Activated naive CD4-positive, alpha-beta T cell treated with anti-CD3 and anti-CD28 coated beads, Interleukin-2, amount 50 U/mL, for 24 hours (primary cell): ENCODE results near the gene H2BW1.
"Not testable (repeated sequence)": the region's sequence is repeated elsewhere in the genome, so short reads cannot be mapped to it uniquely, and the experiment has no call there.

Source experiments
- H3K27ac Mint-ChIP-seq: one replicate; pipeline ENCODE4 v1.8.0; 2021; ENCODE audit warnings: mild to moderate bottlenecking, mixed read lengths
- H3K27me3 Mint-ChIP-seq: one replicate; pipeline ENCODE4 v1.8.0; 2021; ENCODE audit warnings: mixed read lengths
- H3K36me3 Mint-ChIP-seq: one replicate; pipeline ENCODE4 v1.8.0; 2021; ENCODE audit warnings: mixed read lengths
- H3K4me1 Mint-ChIP-seq: one replicate; pipeline ENCODE4 v1.8.0; 2021; ENCODE audit warnings: mixed read lengths
- H3K4me3 Mint-ChIP-seq: one replicate; pipeline ENCODE4 v1.8.0; 2021; ENCODE audit warnings: mild to moderate bottlenecking, mixed read lengths
- H3K9me3 Mint-ChIP-seq: one replicate; pipeline ENCODE4 v1.8.0; 2021; ENCODE audit warnings: mixed read lengths

The H2BW1 gene

DNA sequence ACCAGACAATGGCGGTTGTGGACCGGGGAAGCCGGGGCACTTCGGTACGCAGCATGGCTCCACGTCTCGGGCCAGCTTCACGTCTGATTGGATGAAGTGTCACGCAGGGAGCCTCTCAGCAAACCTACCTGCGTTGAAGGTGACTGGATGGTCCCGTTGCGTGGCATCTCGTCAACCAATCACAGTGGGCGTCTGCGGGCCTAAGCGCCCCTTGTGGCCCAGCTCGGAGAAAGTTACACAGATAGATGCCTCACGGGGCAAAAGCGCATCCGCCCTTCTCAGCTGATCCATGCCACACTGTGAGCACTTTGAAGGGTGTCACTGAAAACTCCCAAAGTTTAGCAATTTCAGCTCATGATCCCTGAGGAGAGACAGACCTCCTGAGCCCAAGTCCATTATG, at the start of gene H2BW1:
Gene H2BW1, minus strand, starts transcription at position 103 of the 400 bp plus-strand sequence. CDS start 132 bp downstream, outside the sequence.
- Mint-ChIP-seq H3K4me1 (no peaks in the 10 kb centered on the region), H3K36me3 (no peaks in the 10 kb centered on the region), H3K27ac (no peak within 1 kb of the TSS), H3K27me3 (peaks cover 3% of the 10 kb centered on the region), H3K4me3 (no peak within 1 kb of the TSS), H3K9me3 (no peaks in the 10 kb centered on the region)

DNA sequence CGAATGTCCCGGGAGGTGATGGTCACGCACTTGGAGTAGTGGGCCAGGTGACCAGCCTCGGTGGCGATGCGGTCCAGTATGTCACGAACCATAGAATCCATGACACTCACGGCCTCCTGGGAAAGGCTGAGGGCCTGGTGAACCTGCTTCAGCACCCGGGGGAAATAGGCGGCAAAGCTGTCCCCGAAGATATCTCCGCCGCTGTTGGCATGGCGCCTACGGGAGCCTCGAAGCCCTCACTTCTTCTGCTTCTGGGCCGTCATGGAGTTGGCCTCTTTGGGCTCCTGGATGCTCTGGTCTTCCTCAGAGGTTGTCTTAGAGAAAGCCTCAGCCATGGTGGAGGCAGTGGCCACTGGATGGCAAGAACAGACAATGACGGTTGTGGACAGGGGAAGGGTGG, 49.1 kb upstream of the H2BW1 start:
- not testable (repeated sequence) for H3K4me3 Mint-ChIP-seq, H3K27ac Mint-ChIP-seq, H3K4me1 Mint-ChIP-seq, H3K36me3 Mint-ChIP-seq, H3K27me3 Mint-ChIP-seq, H3K9me3 Mint-ChIP-seq

DNA sequence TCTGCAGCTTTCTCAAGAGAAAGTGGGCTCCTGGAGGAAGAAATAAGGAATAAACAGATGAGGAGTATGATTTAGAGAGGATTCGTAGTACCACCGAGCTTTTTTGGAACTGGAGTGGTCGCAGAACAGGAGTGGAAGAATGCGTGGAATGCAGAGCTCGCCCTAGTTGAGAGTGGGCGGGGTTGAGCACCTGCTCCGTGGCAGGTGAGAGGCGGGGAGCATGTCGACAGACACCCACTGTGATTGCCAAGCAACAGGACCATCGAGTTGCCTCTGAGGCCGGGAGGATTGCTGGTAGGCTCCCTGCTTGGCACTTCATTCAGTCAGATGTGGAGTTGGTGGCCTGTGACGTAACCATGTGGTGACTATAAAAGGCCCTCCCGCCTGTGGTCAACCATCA, 41.4 kb upstream of the H2BW1 start:
- not testable (repeated sequence) for H3K36me3 Mint-ChIP-seq, H3K27ac Mint-ChIP-seq, H3K4me3 Mint-ChIP-seq, H3K27me3 Mint-ChIP-seq, H3K9me3 Mint-ChIP-seq, H3K4me1 Mint-ChIP-seq

GRCh38 chrX:104047171-104047570, 33.7 kb upstream of the H2BW1 start:
- no peaks in the 10 kb centered on the region for H3K4me1 Mint-ChIP-seq
- H3K9me3 Mint-ChIP-seq = no peaks in the 10 kb centered on the region
- H3K4me3 Mint-ChIP-seq = no peak overlapping the region
- H3K36me3 Mint-ChIP-seq = no peaks in the 10 kb centered on the region
- H3K27ac Mint-ChIP-seq = no peak overlapping the region
- H3K27me3 Mint-ChIP-seq = no peaks in the 10 kb centered on the region

- Mint-ChIP-seq H3K27me3 (peaks cover 3% of the 10 kb centered on the region), H3K27ac (no peak overlapping the region), H3K36me3 (no peaks in the 10 kb centered on the region), H3K4me1 (no peaks in the 10 kb centered on the region), H3K4me3 (no peak overlapping the region), H3K9me3 (no peaks in the 10 kb centered on the region)
These were observed 32.1 kb upstream of the H2BW1 start for GRCh38 chrX:104045642-104046041.

DNA sequence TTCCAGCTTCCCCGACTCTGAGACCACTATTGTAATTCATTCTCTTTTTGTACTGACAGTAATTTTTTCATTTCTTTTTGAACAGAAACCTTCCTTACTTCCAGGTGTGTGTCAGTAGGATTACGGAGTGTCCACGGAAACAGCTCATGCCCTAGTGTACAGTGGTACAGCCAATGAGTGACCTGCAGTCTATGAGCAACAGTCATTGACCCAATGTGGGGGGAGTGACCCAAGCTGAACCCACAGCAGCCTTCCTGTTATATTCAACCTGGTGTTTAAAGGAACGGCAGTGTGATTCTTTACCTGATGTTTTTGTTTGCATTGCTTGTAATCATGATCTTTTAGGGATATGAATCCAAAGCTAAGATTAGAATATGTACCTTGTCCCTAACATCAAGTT, 27.5 kb upstream of the H2BW1 start:
- Mint-ChIP-seq H3K9me3 (no peaks in the 10 kb centered on the region), H3K4me3 (no peak overlapping the region), H3K4me1 (no peaks in the 10 kb centered on the region), H3K27ac (no peak overlapping the region), H3K36me3 (no peaks in the 10 kb centered on the region), H3K27me3 (peaks cover 6% of the 10 kb centered on the region)

GRCh38 chrX:104039689-104040505, 26.4 kb upstream of the H2BW1 start, which contains the start of gene H2BW2:
TSS of gene H2BW2 (plus strand) at chrX:104039956. CDS start at chrX:104039995, 39 bp downstream.
- Mint-ChIP-seq H3K4me3 (no peak within 1 kb of the TSS), H3K27ac (no peak within 1 kb of the TSS), H3K9me3 (no peaks in the 10 kb centered on the region), H3K27me3 (peaks cover 8% of the 10 kb centered on the region), H3K36me3 (no peaks in the 10 kb centered on the region), H3K4me1 (no peaks in the 10 kb centered on the region)

DNA sequence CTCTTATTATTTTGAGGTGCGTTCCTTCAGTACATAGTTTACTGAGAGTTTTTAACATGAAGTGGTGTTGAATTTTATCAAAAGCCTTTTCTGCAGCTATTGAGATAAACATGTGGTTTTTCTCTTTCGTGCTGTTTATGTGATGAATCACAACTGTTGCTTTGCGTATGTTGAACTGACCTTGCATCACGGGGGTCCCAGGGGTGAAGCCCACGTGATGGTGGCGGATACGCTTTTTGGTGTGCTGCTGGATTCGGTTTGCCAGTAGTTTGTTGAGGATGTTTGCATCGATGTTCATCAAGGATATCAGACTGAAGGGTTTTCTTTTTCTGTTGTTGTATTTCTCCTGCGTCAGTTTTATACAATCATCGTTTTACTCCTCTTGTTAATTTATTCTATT, 4.6 kb upstream of the H2BW1 start:
- no peak overlapping the region for H3K27ac Mint-ChIP-seq
- no peaks in the 10 kb centered on the region for H3K9me3 Mint-ChIP-seq

GRCh38 chrX:104015576-104015975, 2.1 kb upstream of the H2BW1 start:
- H3K27ac Mint-ChIP-seq, H3K4me1 Mint-ChIP-seq, H3K27me3 Mint-ChIP-seq, H3K36me3 Mint-ChIP-seq, H3K9me3 Mint-ChIP-seq, H3K4me3 Mint-ChIP-seq: not testable (repeated sequence)

More for the DNA sequence above, 4.6 kb upstream of the H2BW1 start:
- Mint-ChIP-seq H3K36me3 (no peaks in the 10 kb centered on the region), H3K4me3 (no peak overlapping the region), H3K27me3 (peaks cover 5% of the 10 kb centered on the region), H3K4me1 (no peaks in the 10 kb centered on the region)

GRCh38 chrX:104013158-104013557, 350 bp downstream of the H2BW1 start:
- no peak overlapping the region for H3K27ac Mint-ChIP-seq
- H3K36me3 Mint-ChIP-seq = no peaks in the 10 kb centered on the region
- no peaks in the 10 kb centered on the region for H3K4me1 Mint-ChIP-seq
- H3K4me3 Mint-ChIP-seq = no peak overlapping the region
- peaks cover 1% of the 10 kb centered on the region for H3K27me3 Mint-ChIP-seq
- no peaks in the 10 kb centered on the region for H3K9me3 Mint-ChIP-seq

GRCh38 chrX:104008831-104009230, 4.7 kb downstream of the H2BW1 start:
- Mint-ChIP-seq H3K4me3 (no peak overlapping the region), H3K9me3 (no peaks in the 10 kb centered on the region), H3K4me1 (no peaks in the 10 kb centered on the region), H3K27me3 (no peaks in the 10 kb centered on the region), H3K27ac (no peak overlapping the region), H3K36me3 (no peaks in the 10 kb centered on the region)

DNA sequence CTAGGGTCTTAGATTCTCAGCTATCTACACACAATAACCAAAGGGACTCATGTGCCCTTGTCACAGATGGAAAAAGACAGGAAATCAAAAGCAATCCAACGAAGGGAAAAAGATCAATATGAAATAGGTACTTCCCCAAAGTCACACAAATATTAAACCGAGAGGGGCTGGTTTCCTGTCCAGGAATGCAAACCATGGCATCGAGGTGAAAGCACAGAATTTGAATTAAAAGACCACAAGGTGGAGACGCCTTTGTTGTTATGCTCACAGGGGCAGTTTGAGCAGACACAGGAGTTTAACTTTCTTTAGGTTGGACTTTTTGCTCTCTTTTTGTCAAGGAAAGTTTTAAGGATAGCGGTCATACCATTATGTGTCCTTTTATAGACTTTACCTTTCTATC, 14.3 kb downstream of the H2BW1 start:
- Mint-ChIP-seq H3K27ac (no peak overlapping the region), H3K4me3 (no peak overlapping the region)

GRCh38 chrX:103983508-103983907, 30.0 kb downstream of the H2BW1 start:
- H3K4me3 Mint-ChIP-seq, H3K9me3 Mint-ChIP-seq, H3K36me3 Mint-ChIP-seq, H3K27ac Mint-ChIP-seq, H3K4me1 Mint-ChIP-seq, H3K27me3 Mint-ChIP-seq: not testable (repeated sequence)

More for the DNA sequence above, 14.3 kb downstream of the H2BW1 start:
- Mint-ChIP-seq H3K27me3 (no peaks in the 10 kb centered on the region), H3K4me1 (no peaks in the 10 kb centered on the region), H3K9me3 (no peaks in the 10 kb centered on the region), H3K36me3 (no peaks in the 10 kb centered on the region)

DNA sequence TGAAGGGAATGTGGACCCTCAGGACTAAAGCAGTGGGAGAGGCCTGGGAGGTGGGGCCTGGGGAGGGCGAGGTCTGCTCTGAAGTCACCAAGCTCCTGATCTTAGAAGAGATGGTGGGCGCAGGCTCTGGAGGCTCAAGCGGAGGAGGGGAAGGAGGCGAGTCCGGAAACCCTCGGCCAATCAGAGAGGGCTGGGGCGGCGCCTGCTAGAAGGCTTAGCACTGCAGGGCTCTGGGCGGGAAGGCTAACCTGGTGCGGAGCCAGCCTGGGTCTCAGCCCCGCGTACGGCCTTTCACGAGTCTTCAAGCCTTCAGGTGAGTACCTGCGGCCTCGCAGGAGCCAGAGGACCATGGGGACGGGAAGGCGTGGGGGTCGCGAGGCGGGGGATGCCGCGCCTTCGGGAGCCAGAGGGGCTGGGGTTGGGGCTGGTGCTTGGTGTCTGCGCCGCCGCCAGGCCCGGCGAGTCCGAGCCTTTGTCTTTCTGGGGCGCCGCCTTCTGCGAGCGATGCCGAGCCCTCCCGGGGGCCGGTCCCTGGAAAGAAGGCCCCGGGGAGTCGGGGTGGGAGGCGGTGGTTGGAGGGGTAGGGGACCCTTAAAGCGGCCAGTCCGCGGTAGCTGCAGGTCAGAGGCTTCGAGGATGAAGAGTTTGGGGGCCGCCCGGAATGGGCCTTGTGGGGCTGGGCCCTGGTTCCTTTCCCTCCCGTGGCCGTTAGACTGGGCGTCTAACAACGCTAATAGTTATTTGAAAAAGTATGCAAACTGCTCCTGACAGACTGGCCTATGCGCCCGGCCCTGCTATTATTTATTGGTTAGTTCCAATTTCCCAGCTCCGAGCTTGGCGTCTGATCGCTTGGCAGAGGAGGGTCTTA, 50.9 kb downstream of the H2BW1 start, which contains the start of gene TMSB15B:
Gene TMSB15B, plus strand, starts transcription at position 217 of the 868 bp plus-strand sequence.
- not testable (repeated sequence) for H3K9me3 Mint-ChIP-seq, H3K36me3 Mint-ChIP-seq, H3K27ac Mint-ChIP-seq, H3K27me3 Mint-ChIP-seq, H3K4me3 Mint-ChIP-seq, H3K4me1 Mint-ChIP-seq
